GM23248 (cell line): ENCODE results near the gene RAB23.

Experiments used
- EZH2 ChIP-seq: fragments of 200-600 bp; sonication (generic); IDR thresholded peaks from 2 replicates; pipeline ENCODE4 v1.6.1; 2018; ENCODE audit warnings: antibody characterized with exemption, mild to moderate bottlenecking; ENCODE audit not compliant: insufficient read depth, poor library complexity, severe bottlenecking
- EZH2phosphoT487 ChIP-seq: fragments of 200-600 bp; sonication (generic); IDR thresholded peaks from 2 replicates; pipeline ENCODE4 v1.6.1; 2018; ENCODE audit warnings: antibody characterized with exemption, moderate library complexity, mild to moderate bottlenecking, low read depth; ENCODE audit not compliant: insufficient read depth

DNA sequence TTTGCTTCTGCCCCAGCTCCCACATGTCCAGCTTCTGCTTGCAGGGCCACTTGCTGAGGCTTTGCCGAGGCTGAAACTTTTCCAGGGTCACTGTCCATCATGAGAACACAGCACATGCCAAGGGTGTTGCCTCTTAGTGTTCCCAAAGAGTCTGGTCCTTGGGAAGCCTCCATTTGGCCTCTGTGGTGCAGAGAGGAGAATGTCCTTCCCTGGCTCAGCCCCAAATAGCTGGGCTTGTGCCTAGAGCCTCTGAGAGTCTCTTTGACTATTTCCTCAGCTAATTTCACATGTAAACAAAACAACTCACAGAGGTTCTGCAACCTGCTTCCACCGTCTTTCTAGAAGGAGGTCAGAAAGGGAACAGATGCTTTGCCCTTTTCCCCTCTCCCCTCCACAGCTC lies 40.4 kb upstream of the RAB23 start:
- TF ChIP-seq EZH2phosphoT487: no peak
- TF ChIP-seq EZH2: no peak
